Fibroblast of lung (primary cell): ENCODE results near the gene SLC10A1. TPM values are rescaled to one million over a fixed set of nuclear protein-coding genes. Genes with fewer than 3 reads are reported as not detected.

Experiments used
- DNase-seq, 2 donors: peaks; one replicate each; pipeline versions ENCODE4 v3.0.0 to v3.0.0-alpha.2; 2010; ENCODE audit warnings: low read depth in 2 of 2
- H2AFZ ChIP-seq: 2 replicates; pipeline ENCODE4 v1.5.1; 2012; ENCODE audit warnings: low read length, control low read depth, inconsistent platforms
- H3K27ac ChIP-seq: 2 replicates; pipeline ENCODE4 v1.5.1; 2011; ENCODE audit warnings: low read length, control low read depth; ENCODE audit not compliant: insufficient read depth
- H3K27me3 ChIP-seq: 2 replicates; pipeline ENCODE4 v1.5.1; 2011; ENCODE audit warnings: mild to moderate bottlenecking, low read length; ENCODE audit not compliant: control insufficient read depth, insufficient read depth
- H3K36me3 ChIP-seq: 2 replicates; pipeline ENCODE4 v1.5.1; 2011; ENCODE audit warnings: low read length; ENCODE audit not compliant: control insufficient read depth, insufficient read depth
- H3K4me1 ChIP-seq: 2 replicates; pipeline ENCODE4 v1.5.1; 2011; ENCODE audit warnings: low read length; ENCODE audit not compliant: control insufficient read depth, insufficient read depth; ENCODE audit errors: extremely low read depth
- H3K4me2 ChIP-seq: 2 replicates; pipeline ENCODE4 v1.5.1; 2011; ENCODE audit warnings: low read length, control low read depth; ENCODE audit not compliant: insufficient read depth; ENCODE audit errors: extremely low read depth
- H3K4me3 ChIP-seq, 4 experiments: fragments of 200-600 bp in 1 of 4; sonication (generic) in 1 of 4; replicated peaks in 1 of 4; 2 replicates each; pipeline ENCODE4 v1.5.1; 2011 to 2016; ENCODE audit warnings: low read length in 4 of 4, low read depth in 3 of 4, mild to moderate bottlenecking in 3 of 4, control low read depth in 2 of 4, inconsistent platforms in 1 of 4, mixed read lengths in 1 of 4; ENCODE audit not compliant: insufficient read depth in 1 of 4; ENCODE audit errors: control extremely low read depth in 1 of 4
- H3K79me2 ChIP-seq: 2 replicates; pipeline ENCODE4 v1.5.1; 2012; ENCODE audit warnings: mild to moderate bottlenecking, low read length, inconsistent platforms; ENCODE audit not compliant: control insufficient read depth, insufficient read depth
- H3K9ac ChIP-seq: 2 replicates; pipeline ENCODE4 v1.5.1; 2011; ENCODE audit warnings: mild to moderate bottlenecking, low read length, control low read depth; ENCODE audit not compliant: insufficient read depth
- H3K9me3 ChIP-seq: 2 replicates; pipeline ENCODE4 v1.5.1; 2012; ENCODE audit warnings: low read depth, low read length; ENCODE audit not compliant: control insufficient read depth, insufficient read depth
- H4K20me1 ChIP-seq: 2 replicates; pipeline ENCODE4 v1.5.1; 2011; ENCODE audit warnings: low read length; ENCODE audit not compliant: control insufficient read depth, insufficient read depth; ENCODE audit errors: extremely low read depth
- EZH2 ChIP-seq: IDR thresholded peaks from 2 replicates; pipeline ENCODE4 v1.5.1; 2012; ENCODE audit warnings: low read length, control low read depth, mild to moderate bottlenecking; ENCODE audit errors: missing control alignments
- polyA plus RNA-seq, 2 donors: library from polyadenylated mRNA; depleted of rRNA in 1 of 2; stranded (reverse) in 1 of 2; unstranded in 1 of 2; fragments of >200 nt; gene quantifications; 2 replicates each; pipeline ENCODE4 v1.2.1, GENCODE V29; 2011 to 2012; ENCODE audit warnings: missing spikeins in 1 of 2
- total RNA-seq: library from RNA; depleted of rRNA; stranded (reverse); fragments of >200 nt; gene quantifications from 2 replicates; pipeline ENCODE4 v1.2.1, GENCODE V29; 2014
- TF ChIP-seq, protein P1 (sequence below), 2 donors: IDR thresholded peaks in 1 of 2; conservative IDR thresholded peaks in 1 of 2; 1 replicate in 1 of 2; 2 replicates in 1 of 2; pipeline ENCODE4 v1.5.1; 2011 to 2012; ENCODE audit warnings: low read length in 2 of 2, control low read depth in 1 of 2, inconsistent platforms in 1 of 2, low read depth in 1 of 2, mild to moderate bottlenecking in 1 of 2

Gene SLC10A1
- total and polyA plus RNA-seq, 2 donors (not counting 1 experiment from before 2014, with no cell fraction given): not detected

- no peak overlapping the region for H2AFZ ChIP-seq
- no peaks in the 10 kb centered on the region for H3K27me3 ChIP-seq
- no peak overlapping the region for H3K27ac ChIP-seq
- no peak for DNase-seq
- TF ChIP-seq, protein P1, sequence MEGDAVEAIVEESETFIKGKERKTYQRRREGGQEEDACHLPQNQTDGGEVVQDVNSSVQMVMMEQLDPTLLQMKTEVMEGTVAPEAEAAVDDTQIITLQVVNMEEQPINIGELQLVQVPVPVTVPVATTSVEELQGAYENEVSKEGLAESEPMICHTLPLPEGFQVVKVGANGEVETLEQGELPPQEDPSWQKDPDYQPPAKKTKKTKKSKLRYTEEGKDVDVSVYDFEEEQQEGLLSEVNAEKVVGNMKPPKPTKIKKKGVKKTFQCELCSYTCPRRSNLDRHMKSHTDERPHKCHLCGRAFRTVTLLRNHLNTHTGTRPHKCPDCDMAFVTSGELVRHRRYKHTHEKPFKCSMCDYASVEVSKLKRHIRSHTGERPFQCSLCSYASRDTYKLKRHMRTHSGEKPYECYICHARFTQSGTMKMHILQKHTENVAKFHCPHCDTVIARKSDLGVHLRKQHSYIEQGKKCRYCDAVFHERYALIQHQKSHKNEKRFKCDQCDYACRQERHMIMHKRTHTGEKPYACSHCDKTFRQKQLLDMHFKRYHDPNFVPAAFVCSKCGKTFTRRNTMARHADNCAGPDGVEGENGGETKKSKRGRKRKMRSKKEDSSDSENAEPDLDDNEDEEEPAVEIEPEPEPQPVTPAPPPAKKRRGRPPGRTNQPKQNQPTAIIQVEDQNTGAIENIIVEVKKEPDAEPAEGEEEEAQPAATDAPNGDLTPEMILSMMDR (conservative IDR thresholded peaks at IDR 0.05 in 1 of 2, IDR thresholded peaks at IDR 0.05 in 1 of 2; ENCODE audit: low read depth in 1 of 2, low read length in 2 of 2): no peak
- TF ChIP-seq EZH2: no peak
- no peak overlapping the region for H3K4me3 ChIP-seq
- H3K9ac ChIP-seq: no peak overlapping the region
- no peak overlapping the region for H3K4me2 ChIP-seq
- H3K79me2 ChIP-seq: no peaks in the 10 kb centered on the region
- no peaks in the 10 kb centered on the region for H4K20me1 ChIP-seq
- no peaks in the 10 kb centered on the region for H3K36me3 ChIP-seq
- H3K9me3 ChIP-seq: no peaks in the 10 kb centered on the region
- H3K4me1 ChIP-seq: no peaks in the 10 kb centered on the region
These were observed 12.1 kb upstream of the SLC10A1 start for GRCh38 chr14:69808919-69809808.

DNA sequence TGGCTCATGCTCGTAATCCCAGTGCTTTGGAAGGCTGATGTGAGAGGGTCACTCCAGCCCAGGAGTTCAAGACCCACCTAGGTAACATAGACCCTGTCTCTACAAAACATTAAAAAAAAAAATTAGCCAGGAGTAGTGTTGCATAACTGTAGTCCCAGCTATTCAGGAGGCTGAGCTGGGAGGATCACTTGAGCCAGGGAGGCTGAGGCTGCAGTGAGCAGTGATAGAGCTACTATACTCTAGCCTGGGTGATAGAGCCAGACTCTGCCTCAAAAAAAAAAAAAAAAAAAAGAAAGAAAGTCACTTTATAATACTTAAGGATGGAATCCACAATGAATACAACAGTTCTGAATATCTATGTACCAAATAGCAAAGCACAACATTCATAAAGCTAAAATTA is 10.2 kb upstream of the SLC10A1 start:
- no peak for TF ChIP-seq EZH2
- TF ChIP-seq, protein P1 (conservative IDR thresholded peaks at IDR 0.05 in 1 of 2, IDR thresholded peaks at IDR 0.05 in 1 of 2; ENCODE audit: low read depth in 1 of 2, low read length in 2 of 2): no peak
- no peak overlapping the region for H3K4me2 ChIP-seq
- no peak overlapping the region for H3K27ac ChIP-seq
- no peaks in the 10 kb centered on the region for H3K36me3 ChIP-seq
- no peaks in the 10 kb centered on the region for H3K79me2 ChIP-seq
- no peaks in the 10 kb centered on the region for H4K20me1 ChIP-seq
- no peak for DNase-seq
- H2AFZ ChIP-seq: no peak overlapping the region
- H3K4me1 ChIP-seq: no peaks in the 10 kb centered on the region
- no peak overlapping the region for H3K9ac ChIP-seq
- H3K27me3 ChIP-seq: no peaks in the 10 kb centered on the region
- H3K4me3 ChIP-seq: no peak overlapping the region
- no peaks in the 10 kb centered on the region for H3K9me3 ChIP-seq

DNA sequence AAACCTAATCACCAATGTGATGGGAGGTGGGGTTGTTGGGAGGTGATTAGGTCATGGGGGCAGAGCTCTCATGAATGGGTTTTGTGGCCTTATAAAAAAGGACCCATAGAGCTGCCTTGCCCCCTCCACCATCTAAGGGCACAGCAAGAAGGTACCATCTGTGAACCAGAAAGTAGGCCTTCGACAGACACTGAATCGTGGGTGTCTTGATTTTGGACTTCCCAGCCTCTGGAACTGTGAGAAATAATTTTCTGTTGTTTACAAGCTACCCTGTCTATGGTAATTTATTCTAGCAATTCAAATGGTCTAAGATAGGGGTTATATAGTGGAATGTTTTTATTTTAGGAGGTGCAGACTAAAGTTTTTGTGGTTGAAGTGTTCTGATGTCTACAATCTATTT is 7.9 kb upstream of the SLC10A1 start:
- Histone ChIP-seq H3K4me2 (no peak overlapping the region), H3K9me3 (no peaks in the 10 kb centered on the region), H3K79me2 (no peaks in the 10 kb centered on the region), H3K27ac (no peak overlapping the region), H3K36me3 (no peaks in the 10 kb centered on the region), H3K27me3 (peaks cover 3% of the 10 kb centered on the region), H3K9ac (no peak overlapping the region), H3K4me3 (no peak overlapping the region), H2AFZ (no peak overlapping the region), H4K20me1 (no peaks in the 10 kb centered on the region), H3K4me1 (no peaks in the 10 kb centered on the region)
- TF ChIP-seq, protein P1 (conservative IDR thresholded peaks at IDR 0.05 in 1 of 2, IDR thresholded peaks at IDR 0.05 in 1 of 2; ENCODE audit: low read depth in 1 of 2, low read length in 2 of 2): no peak
- TF ChIP-seq EZH2: no peak
- DNase-seq: no peak
